Heart right ventricle (tissue), 16 donors: ENCODE data around the gene ABAT. TPM values are rescaled to one million over a fixed set of nuclear protein-coding genes. Genes with fewer than 3 reads are reported as not detected.

Source experiments
- ATAC-seq, 8 donors: fragments of 200-7000 bp; cut with Tn5 transposase; one replicate each; pipeline ENCODE4 v1.9.1; 2020; ENCODE audit warnings: mild to moderate bottlenecking in 8 of 8, moderate library complexity in 8 of 8, moderate number of reproducible peaks in 1 of 8
- DNase-seq, 2 donors: peaks; one replicate each; pipeline ENCODE4 v3.0.0-alpha.2; 2020
- H3K27ac ChIP-seq, 10 donors: fragments of 200-600 bp; sonication (generic) in 2 of 10; one replicate each; pipeline versions ENCODE4 v1.5.0 to v1.8.0; 2020 to 2022; ENCODE audit warnings: mild to moderate bottlenecking in 3 of 10
- H3K27me3 ChIP-seq, 7 donors: fragments of 200-600 bp; one replicate each; pipeline ENCODE4 v1.8.0; 2021 to 2022; ENCODE audit warnings: mild to moderate bottlenecking in 2 of 7
- H3K36me3 ChIP-seq, 9 donors: fragments of 200-600 bp; sonication (generic) in 1 of 9; one replicate each; pipeline versions ENCODE4 v1.5.0 to v1.8.0; 2020 to 2022; ENCODE audit warnings: mild to moderate bottlenecking in 2 of 9
- H3K4me1 ChIP-seq, 9 donors: fragments of 200-600 bp; sonication (generic) in 1 of 9; one replicate each; pipeline versions ENCODE4 v1.5.0 to v1.8.0; 2020 to 2022; ENCODE audit warnings: mild to moderate bottlenecking in 4 of 9
- H3K4me3 ChIP-seq, 10 donors: fragments of 200-600 bp; sonication (generic) in 2 of 10; one replicate each; pipeline versions ENCODE4 v1.5.0 to v1.8.0; 2020 to 2022; ENCODE audit warnings: mild to moderate bottlenecking in 7 of 10, moderate library complexity in 2 of 10
- H3K9me3 ChIP-seq, 11 donors: fragments of 200-600 bp in 10 of 11; sonication (generic) in 2 of 11; one replicate each; pipeline versions ENCODE4 v1.5.0 to v1.8.0; 2013 to 2022; ENCODE audit warnings: mild to moderate bottlenecking in 2 of 11, control low read depth in 1 of 11, moderate library complexity in 1 of 11
- CTCF ChIP-seq, 9 donors: fragments of 200-600 bp; sonication (generic) in 2 of 9; IDR thresholded peaks; one replicate each; pipeline versions ENCODE4 v1.5.0 to v1.8.0; 2021 to 2022; ENCODE audit warnings: antibody characterized with exemption in 9 of 9, mild to moderate bottlenecking in 5 of 9, moderate library complexity in 1 of 9
- WGBS, 2 donors: extraction: QIAGEN DNeasy Blood & Tissue Kit; methylation state at CpG; one replicate each; pipeline ENCODE4 v1.1.7; 2013; ENCODE audit warnings: inconsistent platforms in 1 of 2; 5-methylcytosine and 5-hydroxymethylcytosine counted together
- intact Hi-C, 10 donors: fragments of 100-400 bp; cut with DNase I; formaldehyde crosslinking; loops; one replicate each; pipeline versions ENCODE4 v1.11.1 to v1.14.2; 2022
- polyA plus RNA-seq, 2 donors: library from polyadenylated mRNA; stranded (reverse); fragments of 200-250 nt; gene quantifications; one replicate each; pipeline ENCODE4 v1.2.3, GENCODE V29; 2013
- total RNA-seq, 10 donors: library from RNA; stranded (reverse); fragmentation: NEBNext Ultra II Directional in 3 of 10; extraction: Animal tissue kit (Norgen Biotek cat#: 25700) in 3 of 10; gene quantifications; one replicate each; pipeline versions ENCODE4 v1.2.1 to v1.2.4, GENCODE V29; 2021 to 2023
- donor health status: Arrhythmogenic right ventricular cardiomyopathy.
- donor health status: ischemic (EF 13 %, LVEDD 7.1; RV severe dilation, severe dysfunction).
- donor health status: healthy with polysubstance abuse.
- donor health status: DM: no; HTN: yes; CAD: no.
- donor health status: DM: no; HTN: no; CAD: no.
- donor health status: ischemic (EF 25% LVEDD 6.9; RV normal size, moderate dysfunction).
- donor health status: ischemic (EF 25% LVEDD 5.7; RV mildly dilated, moderate dysfunction).
- donor health status: healthy.
- donor health status: DM: yes; HTN: yes; CAD: no.
- donor health status: Ischemic cardiomyopathy.
- donor health status: ischemic (EF 35%, LVEDD 5.7; RV mildly dilated, moderate dysfunction).
- donor health status: nonischemic (EF 11% LVEDD 7.7; RV severe dilation, severe dysfunction).
- donor health status: DM: yes; HTN: yes; CAD: no.
- donor health status: PGD.
- donor health status: ischemic (EF 29% LVEDD 5.4; RV normal size, mild dysfunction).
- donor health status: nonischemic (EF 23%, LVEDD 6.1; RV moderate dilation, normal function).

The ABAT gene
- total and polyA plus RNA-seq, 12 donors, result 2.2 to 35.9 (median 14.0) TPM

DNA sequence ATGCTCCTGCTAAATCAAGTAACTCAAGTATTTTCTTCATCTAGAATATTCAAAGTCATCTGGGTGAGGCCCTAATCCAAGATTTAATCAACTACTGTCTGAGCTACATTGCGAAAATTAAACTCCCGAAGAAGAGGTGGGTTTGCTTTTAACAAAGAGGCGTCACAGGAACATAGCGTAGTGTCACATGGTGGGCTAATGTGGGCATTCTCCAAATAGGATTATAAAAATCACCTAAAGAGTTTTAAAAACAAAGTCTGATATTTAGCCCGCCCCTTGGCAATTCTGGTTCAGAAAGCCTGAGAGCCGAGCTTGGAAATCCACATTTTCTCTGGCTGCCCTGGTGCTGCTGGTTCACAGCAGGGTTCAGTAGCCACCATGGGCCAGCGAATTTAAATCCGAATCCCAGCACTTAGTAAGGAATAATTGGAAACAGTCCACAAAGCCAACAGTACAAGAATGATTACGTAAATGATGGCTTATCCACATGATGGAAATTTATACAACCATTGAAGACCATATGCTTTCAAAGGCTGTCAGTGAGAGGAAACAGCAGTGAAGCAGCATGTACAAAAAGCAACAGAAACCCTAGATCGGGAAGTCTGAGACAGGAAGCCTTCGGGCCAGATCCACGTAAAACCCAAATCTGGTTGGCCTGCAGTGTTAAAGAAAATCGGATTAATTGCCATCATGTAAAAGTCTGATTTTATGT is 132.0 kb downstream of the ABAT start:
- Histone ChIP-seq H3K4me1 (peaks cover 0 to 7% (median 0%) of the 10 kb centered on the region in 9 donors), H3K36me3 (peaks cover 0 to 100% (median 70%) of the 10 kb centered on the region in 9 donors), H3K27ac (no peak overlapping the region), H3K27me3 (no peaks in the 10 kb centered on the region), H3K9me3 (no peaks in the 10 kb centered on the region), H3K4me3 (no peak overlapping the region)
- intact Hi-C loops, result no loop called here
- DNase-seq, result no peak
- no peak for ATAC-seq
- 87 to 91% methylated on average over 13 of the region's 13 CpGs for WGBS, 2 donors
- no peak for TF ChIP-seq CTCF (IDR thresholded peaks at IDR 0.05)

GRCh38 chr16:8807189-8807588 is 132.8 kb downstream of the ABAT start:
- intact Hi-C loops, result no loop called here
- DNase-seq, result no peak

DNA sequence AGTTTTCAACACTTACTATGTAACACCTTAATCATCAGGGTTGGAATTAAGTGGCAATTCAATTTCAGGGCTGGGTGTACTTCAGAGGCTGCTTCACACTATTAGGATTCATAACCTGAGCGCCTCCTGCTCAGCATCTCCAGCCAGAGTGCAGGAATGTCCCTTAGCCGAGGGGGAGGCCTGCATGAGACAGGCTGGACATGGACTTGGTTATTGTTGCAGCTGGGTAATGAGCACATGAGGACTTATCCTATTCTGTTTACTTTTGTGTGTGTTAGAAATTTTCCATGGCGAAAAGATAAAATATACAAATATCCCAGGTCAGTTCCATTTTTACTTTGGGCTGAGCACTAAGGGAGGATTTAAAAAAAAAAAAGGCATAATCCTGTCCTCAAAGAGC is 133.6 kb downstream of the ABAT start:
- ATAC-seq, result no peak
- H3K4me1 ChIP-seq, result peaks cover 0 to 7% (median 0%) of the 10 kb centered on the region in 9 donors
- 99 to 100% methylated on average over 3 of the region's 3 CpGs for WGBS, 2 donors
- DNase-seq, result no peak
- H3K36me3 ChIP-seq, result peaks cover 0 to 100% (median 70%) of the 10 kb centered on the region in 9 donors
- H3K9me3 ChIP-seq, result no peaks in the 10 kb centered on the region
- no peak for TF ChIP-seq CTCF (IDR thresholded peaks at IDR 0.05)
- H3K27me3 ChIP-seq, result no peaks in the 10 kb centered on the region
- no peak overlapping the region for H3K4me3 ChIP-seq
- intact Hi-C loops, result no loop called here
- H3K27ac ChIP-seq, result no peak overlapping the region

More at GRCh38 chr16:8807189-8807588, 132.8 kb downstream of the ABAT start:
- H3K27me3 ChIP-seq, result no peaks in the 10 kb centered on the region
- no peak overlapping the region for H3K27ac ChIP-seq
- no peak for ATAC-seq
- H3K36me3 ChIP-seq, result peaks cover 0 to 100% (median 70%) of the 10 kb centered on the region in 9 donors
- TF ChIP-seq CTCF (IDR thresholded peaks at IDR 0.05), result no peak
- 96 to 99% methylated on average over 5 of the region's 5 CpGs for WGBS, 2 donors
- peaks cover 0 to 7% (median 0%) of the 10 kb centered on the region in 9 donors for H3K4me1 ChIP-seq
- H3K4me3 ChIP-seq, result no peak overlapping the region
- H3K9me3 ChIP-seq, result no peaks in the 10 kb centered on the region

DNA sequence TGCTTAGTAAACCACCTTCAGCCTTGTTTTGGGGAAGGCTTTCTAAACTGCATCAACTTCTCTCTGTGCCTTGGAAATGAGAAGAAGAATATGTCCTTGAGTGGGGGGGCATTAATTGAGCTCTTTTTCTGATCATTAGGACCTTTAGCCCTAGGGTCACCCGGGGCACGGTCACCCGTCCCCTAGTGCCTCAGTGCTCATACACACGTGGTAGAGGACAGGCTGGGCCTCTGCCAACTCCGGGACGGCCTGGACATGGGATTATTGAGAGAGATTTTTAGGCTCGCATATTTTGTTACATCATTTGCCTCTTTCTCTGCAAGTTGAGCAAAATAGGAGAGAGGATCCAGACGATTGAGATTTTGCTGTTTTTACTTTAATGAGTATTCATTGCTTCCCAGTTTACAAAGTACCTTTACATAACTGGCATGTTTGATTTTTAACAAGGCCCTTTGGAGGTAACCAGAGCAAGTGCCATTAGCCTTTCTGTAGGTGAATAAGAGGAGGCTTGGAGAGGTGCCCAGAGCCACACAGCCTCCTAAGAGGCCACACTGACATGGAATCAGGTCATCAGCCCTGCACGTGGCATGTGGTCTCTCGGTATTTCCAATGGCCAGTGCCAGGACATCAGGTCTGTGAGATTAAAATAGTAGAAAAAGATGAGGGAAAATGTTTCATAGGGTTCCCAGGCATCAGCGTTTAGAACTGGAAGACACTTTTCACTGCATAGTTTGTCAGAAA is 134.4 kb downstream of the ABAT start:
- H3K4me1 ChIP-seq, result peaks cover 0 to 7% (median 0%) of the 10 kb centered on the region in 9 donors

More for the DNA sequence above, 134.4 kb downstream of the ABAT start:
- Histone ChIP-seq H3K27ac (no peak overlapping the region), H3K27me3 (no peaks in the 10 kb centered on the region), H3K9me3 (no peaks in the 10 kb centered on the region), H3K36me3 (peaks cover 0 to 100% (median 72%) of the 10 kb centered on the region in 9 donors), H3K4me3 (no peak overlapping the region)
- intact Hi-C loops, result no loop called here
- 82 to 83% methylated on average over 11 of the region's 11 CpGs for WGBS, 2 donors
- no peak for DNase-seq
- ATAC-seq, result no peak
- no peak for TF ChIP-seq CTCF (IDR thresholded peaks at IDR 0.05)
